HG02610 (cell line): Measurements from ENCODE around the gene NPL.

Source experiments
- ATAC-seq: cut with Tn5 transposase; IDR thresholded peaks from one replicate; pipeline ENCODE4 v1.9.1; 2021; ENCODE audit warnings: mild to moderate bottlenecking, moderate library complexity; ENCODE audit not compliant: unreplicated experiment

Gene NPL

GRCh38 chr1:182861994-182862393, 72.4 kb downstream of the NPL start:
- no peak for ATAC-seq

- no peak for ATAC-seq
Measured at GRCh38 chr1:182862827-182863226, 73.3 kb downstream of the NPL start.

GRCh38 chr1:182863940-182864339, 74.4 kb downstream of the NPL start:
- no peak for ATAC-seq

- ATAC-seq = no peak
Measured at GRCh38 chr1:182867861-182868260, 78.3 kb downstream of the NPL start.

DNA sequence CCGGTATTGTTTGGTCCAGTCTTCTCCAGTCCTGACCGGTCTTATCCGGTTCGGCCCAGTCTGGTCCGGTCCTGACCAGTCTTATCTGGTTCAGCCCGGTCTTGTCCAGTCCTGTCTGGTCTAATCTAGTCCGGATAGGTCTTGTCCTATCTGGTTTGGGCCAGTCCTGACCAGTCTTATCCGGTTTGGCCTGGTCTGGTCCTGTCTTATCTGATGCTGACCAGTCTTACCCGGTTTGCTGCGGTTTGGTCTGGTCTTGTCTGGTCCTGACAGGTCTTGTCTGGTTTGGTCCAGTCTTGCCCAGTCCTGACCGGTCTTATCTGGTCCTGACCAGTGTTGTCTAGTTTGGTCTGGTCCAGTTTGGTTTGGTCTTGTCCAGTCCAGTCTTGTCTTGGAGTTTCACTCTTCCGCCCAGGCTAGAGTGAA, 79.7 kb downstream of the NPL start:
- ATAC-seq = no peak

DNA sequence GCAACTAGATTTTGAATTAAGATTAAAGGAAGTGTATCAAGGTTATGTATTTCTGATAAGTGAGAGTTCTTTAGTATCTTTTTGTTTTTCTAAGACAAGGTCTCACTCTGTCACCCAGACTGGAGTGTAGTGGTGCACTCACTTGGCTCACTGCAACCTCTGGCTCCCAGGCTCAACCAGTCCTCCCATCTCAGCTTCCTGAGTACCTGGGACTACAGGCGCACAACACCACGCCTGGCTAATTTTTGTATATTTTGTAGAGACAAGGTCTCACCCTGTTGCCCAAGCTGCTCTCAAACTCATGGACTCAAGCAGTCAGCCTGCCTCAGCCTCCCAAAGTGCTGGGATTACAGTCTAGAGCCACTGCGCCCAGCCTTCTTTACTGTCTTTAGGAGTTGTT, 83.3 kb downstream of the NPL start:
- no peak for ATAC-seq

DNA sequence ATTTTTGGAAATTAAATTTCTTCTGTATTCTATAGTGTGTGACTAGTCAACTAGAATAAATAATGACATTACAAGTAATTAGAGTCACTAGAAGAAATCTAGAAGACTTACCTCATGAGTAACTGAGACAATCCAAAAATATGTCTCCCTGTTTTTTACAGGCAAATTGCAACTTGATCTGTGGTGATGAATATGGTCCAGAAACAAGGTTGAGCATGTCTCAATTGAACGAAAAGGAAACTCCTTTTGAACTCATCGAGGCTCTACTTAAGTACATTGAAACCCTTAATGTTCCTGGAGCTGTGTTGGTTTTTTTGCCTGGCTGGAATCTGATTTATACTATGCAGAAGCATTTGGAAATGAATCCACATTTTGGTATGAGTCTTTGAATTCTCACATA, 86.3 kb downstream of the NPL start:
- ATAC-seq = no peak

DNA sequence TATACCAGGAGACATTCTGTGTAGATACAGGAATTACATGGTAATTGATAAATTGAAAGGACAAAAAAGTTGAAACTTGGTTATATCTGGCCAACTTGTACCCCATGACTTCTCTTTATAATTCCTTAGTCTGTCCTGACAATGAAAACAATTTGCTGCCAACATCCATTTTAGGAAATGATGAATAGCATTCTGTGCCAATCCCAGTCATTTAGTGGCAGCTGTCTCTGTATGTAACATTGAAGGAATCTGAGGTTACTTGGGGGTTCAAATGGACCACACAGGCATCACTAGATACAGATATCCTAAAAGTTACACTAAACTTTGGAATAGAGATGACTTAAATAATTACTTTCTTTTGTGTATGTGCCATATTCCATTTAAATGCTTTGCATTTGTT, 87.8 kb downstream of the NPL start:
- ATAC-seq = no peak

DNA sequence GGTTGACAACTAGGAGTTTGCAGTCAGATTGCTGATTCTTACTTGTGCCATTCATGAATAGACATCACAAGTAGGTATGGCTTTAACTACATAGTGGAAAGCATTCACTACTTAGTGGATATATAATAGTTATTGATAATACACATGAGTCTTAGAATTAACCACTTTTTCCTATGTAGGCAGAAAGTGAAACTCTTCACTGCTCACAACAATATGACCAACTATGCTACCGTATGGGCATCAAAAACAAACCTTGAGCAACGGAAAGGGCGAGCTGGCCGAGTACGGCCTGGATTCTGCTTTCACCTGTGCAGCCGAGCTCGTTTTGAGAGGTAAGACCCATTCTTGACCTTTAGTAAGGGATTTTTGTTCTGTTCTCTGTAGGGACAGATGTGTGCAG, 88.3 kb downstream of the NPL start:
- ATAC-seq = no peak
